ENCODE data around the gene SELENBP1. TPM values are rescaled to one million over a fixed set of nuclear protein-coding genes. Genes with fewer than 3 reads are reported as not detected.

The SELENBP1 gene
- total RNA-seq, 1 experiment from 2014 or later = 29.8 TPM

GRCh38 chr1:151408891-151409290 lies 36.4 kb upstream of the SELENBP1 start:
- no peak for TF ChIP-seq EZH2 (IDR thresholded peaks at IDR 0.05; ENCODE audit: low read length, unreplicated experiment)
- TF ChIP-seq CTCF (conservative IDR thresholded peaks at IDR 0.05; ENCODE audit: low read depth, low read length) = no peak
- TF ChIP-seq EZH2phosphoT487 (IDR thresholded peaks at IDR 0.05; ENCODE audit: borderline replicate concordance, low read length) = no peak
- no peak overlapping the region for H3K4me2 ChIP-seq (ENCODE audit: low read length)
- H3K9me2 ChIP-seq (replicated peaks; ENCODE audit: low read length) = no peaks in the 10 kb centered on the region
- intact Hi-C loops (cut with micrococcal nuclease) = no loop called here
- H3K9ac ChIP-seq (ENCODE audit: low read length) = no peak overlapping the region
- H3K4me1 ChIP-seq (ENCODE audit: insufficient read depth, low read length) = no peaks in the 10 kb centered on the region
- ATAC-seq (no peak), DNase-seq (no peak)
- BruUV-seq (replicated peaks) = no TSS peak
- no peaks in the 10 kb centered on the region for H4K20me1 ChIP-seq (ENCODE audit: low read length)
- no peak overlapping the region for H2AFZ ChIP-seq (ENCODE audit: low read length)
- H3F3A ChIP-seq (ENCODE audit: low read length, unreplicated experiment) = peaks cover 4% of the 10 kb centered on the region
- H3K27ac ChIP-seq (ENCODE audit: low read length) = no peak overlapping the region
- POLR2A ChIA-PET (ENCODE audit: unreplicated experiment) = no interaction called here
- CTCF ChIA-PET = no interaction called here
- H3K79me2 ChIP-seq (ENCODE audit: low read length) = no peaks in the 10 kb centered on the region
- H3K27me3 ChIP-seq (ENCODE audit: low read length) = no peaks in the 10 kb centered on the region
- peaks cover 61% of the 10 kb centered on the region for H3K36me3 ChIP-seq (ENCODE audit: low read depth, low read length)
- H3K4me3 ChIP-seq (ENCODE audit: low read length) = no peak overlapping the region
- no peaks in the 10 kb centered on the region for H3K9me3 ChIP-seq (ENCODE audit: low read length)

DNA sequence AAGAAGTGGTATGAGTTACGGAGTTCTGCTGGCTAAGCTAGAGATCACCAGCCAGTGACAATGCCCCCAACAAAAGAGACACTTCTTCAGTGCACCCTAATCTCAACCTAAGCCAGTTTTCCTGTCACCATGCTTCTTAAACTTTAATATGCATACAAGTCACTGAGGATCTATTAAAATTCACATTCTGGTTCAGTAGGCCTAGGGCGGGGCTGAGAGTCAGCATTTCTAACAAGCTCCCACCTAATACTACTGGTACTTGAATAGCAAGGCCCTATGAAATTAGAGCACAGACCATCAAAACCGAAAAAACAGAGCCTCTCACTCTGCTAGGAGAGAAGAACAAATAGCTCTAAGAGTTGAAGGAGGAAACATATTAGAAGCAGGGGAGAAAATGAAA lies 34.8 kb upstream of the SELENBP1 start:
- no peak for DNase-seq
- H4K20me1 ChIP-seq (ENCODE audit: low read length) = no peaks in the 10 kb centered on the region; the same call in 1 of the 2 replicates
- no peak overlapping the region for H3K4me3 ChIP-seq (ENCODE audit: low read length)
- H3K36me3 ChIP-seq (ENCODE audit: low read depth, low read length) = peaks cover 62% of the 10 kb centered on the region
- no peak overlapping the region for H3K27ac ChIP-seq (ENCODE audit: low read length)
- H2AFZ ChIP-seq (ENCODE audit: low read length) = no peak overlapping the region
- H3K9ac ChIP-seq (ENCODE audit: low read length) = no peak overlapping the region
- no TSS peak for BruUV-seq (replicated peaks)
- H3K9me3 ChIP-seq (ENCODE audit: low read length) = no peaks in the 10 kb centered on the region
- no peaks in the 10 kb centered on the region for H3K9me2 ChIP-seq (replicated peaks; ENCODE audit: low read length)
- H3K79me2 ChIP-seq (ENCODE audit: low read length) = no peaks in the 10 kb centered on the region
- no peak overlapping the region for H3K4me2 ChIP-seq (ENCODE audit: low read length)
- ATAC-seq = no peak
- intact Hi-C loops (cut with micrococcal nuclease) = no loop called here
- no peaks in the 10 kb centered on the region for H3K27me3 ChIP-seq (ENCODE audit: low read length)
- TF ChIP-seq EZH2phosphoT487 (IDR thresholded peaks at IDR 0.05; ENCODE audit: borderline replicate concordance, low read length) (no peak), EZH2 (IDR thresholded peaks at IDR 0.05; ENCODE audit: low read length, unreplicated experiment) (no peak), CTCF (conservative IDR thresholded peaks at IDR 0.05; ENCODE audit: low read depth, low read length) (no peak)
- H3K4me1 ChIP-seq (ENCODE audit: insufficient read depth, low read length) = no peaks in the 10 kb centered on the region
- ChIA-PET POLR2A (ENCODE audit: unreplicated experiment) (no interaction called here), CTCF (no interaction called here)
- peaks cover 4% of the 10 kb centered on the region for H3F3A ChIP-seq (ENCODE audit: low read length, unreplicated experiment)

- no TSS peak for BruUV-seq (replicated peaks)
- H3F3A ChIP-seq (ENCODE audit: low read length, unreplicated experiment) = peaks cover 4% of the 10 kb centered on the region
- H4K20me1 ChIP-seq (ENCODE audit: low read length) = no peaks in the 10 kb centered on the region; the same call in 1 of the 2 replicates
- ATAC-seq (no peak), DNase-seq (no peak)
- H3K79me2 ChIP-seq (ENCODE audit: low read length) = peaks cover 9% of the 10 kb centered on the region
- H3K27me3 ChIP-seq (ENCODE audit: low read length) = no peaks in the 10 kb centered on the region
- ChIA-PET POLR2A (ENCODE audit: unreplicated experiment) (interaction anchor here (0.6 kb wide), 1 partner anchor 92 kb away, joined by 3 read pairs; no protein-coding TSS in a partner anchor), CTCF (no interaction called here)
- H3K9me2 ChIP-seq (replicated peaks; ENCODE audit: low read length) = no peaks in the 10 kb centered on the region
- H3K9me3 ChIP-seq (ENCODE audit: low read length) = no peaks in the 10 kb centered on the region
- no peak overlapping the region for H3K4me2 ChIP-seq (ENCODE audit: low read length)
- peaks cover 3% of the 10 kb centered on the region; the same call in 1 of the 2 replicates for H3K4me1 ChIP-seq (ENCODE audit: insufficient read depth, low read length)
- intact Hi-C loops (cut with micrococcal nuclease) = no loop called here
- TF ChIP-seq EZH2phosphoT487 (IDR thresholded peaks at IDR 0.05; ENCODE audit: borderline replicate concordance, low read length) = no peak
- no peak for TF ChIP-seq EZH2 (IDR thresholded peaks at IDR 0.05; ENCODE audit: low read length, unreplicated experiment)
- no peak for TF ChIP-seq CTCF (conservative IDR thresholded peaks at IDR 0.05; ENCODE audit: low read depth, low read length)
- H3K27ac ChIP-seq (ENCODE audit: low read length) = no peak overlapping the region
- H3K36me3 ChIP-seq (ENCODE audit: low read depth, low read length) = peaks cover 62% of the 10 kb centered on the region
- no peak overlapping the region for H2AFZ ChIP-seq (ENCODE audit: low read length)
- H3K4me3 ChIP-seq (ENCODE audit: low read length) = no peak overlapping the region
- H3K9ac ChIP-seq (ENCODE audit: low read length) = no peak overlapping the region
These were observed 33.7 kb upstream of the SELENBP1 start for GRCh38 chr1:151406176-151406575.
